ENCODE data around the gene KCNQ1. TPM values are rescaled to one million over a fixed set of nuclear protein-coding genes. Genes with fewer than 3 reads are reported as not detected.

The KCNQ1 gene
- total and polyA plus RNA-seq, 2 of the 13 experiments (the other 11 are each of a cell fraction or from before 2014, with no cell fraction given), result 0.02 to 0.08 TPM

- TF ChIP-seq YY1 (IDR thresholded peaks at IDR 0.05; ENCODE audit: insufficient read depth, insufficient replicate concordance, low read depth, low read length) (peak; percentile 61), CSRNP1 (CRISPR knock-in tag; IDR thresholded peaks at IDR 0.05) (no peak), ZNF207 (IDR thresholded peaks at IDR 0.05; ENCODE audit: borderline replicate concordance) (no peak), ZNF224 (CRISPR knock-in tag; IDR thresholded peaks at IDR 0.05) (no peak), HMGXB3 (CRISPR knock-in tag; IDR thresholded peaks at IDR 0.05; ENCODE audit: borderline replicate concordance) (peak; percentile 25; the same call in 1 of the 2 replicates), KLF16 (CRISPR knock-in tag; IDR thresholded peaks at IDR 0.05) (peak in 1 of 2 experiments; percentile 66; a peak in 1 of 4 replicates), ZNF331 (CRISPR knock-in tag; IDR thresholded peaks at IDR 0.05) (peak; percentile 52; the same call in 1 of the 2 replicates), ZNF34 (CRISPR knock-in tag; IDR thresholded peaks at IDR 0.05; ENCODE audit: borderline replicate concordance) (peak; percentile 93), HNF4A (CRISPR knock-in tag; IDR thresholded peaks at IDR 0.05) (peak; percentile 10; the same call in 1 of the 2 replicates), ZNF614 (CRISPR knock-in tag; IDR thresholded peaks at IDR 0.05; ENCODE audit: borderline replicate concordance) (peak; percentile 40; the same call in 1 of the 2 replicates), ZNF703 (CRISPR knock-in tag; IDR thresholded peaks at IDR 0.05; ENCODE audit: borderline replicate concordance) (no peak), ZNF501 (CRISPR knock-in tag; IDR thresholded peaks at IDR 0.05) (peak; percentile 65; the same call in 1 of the 2 replicates), CSRNP2 (CRISPR knock-in tag; conservative IDR thresholded peaks at IDR 0.05; ENCODE audit: low read depth) (no peak), ZNF496 (CRISPR knock-in tag; IDR thresholded peaks at IDR 0.05; ENCODE audit: insufficient replicate concordance) (no peak), YEATS2 (CRISPR knock-in tag; IDR thresholded peaks at IDR 0.05; ENCODE audit: borderline replicate concordance) (no peak), KLF6 (CRISPR knock-in tag; IDR thresholded peaks at IDR 0.05) (0 out of 2 replicates have a peak, but pooled peaks have one; percentile 55), ZNF263 (CRISPR knock-in tag; IDR thresholded peaks at IDR 0.05) (peak; percentile 61; the same call in 1 of the 2 replicates), BRCA1 (CRISPR knock-in tag; IDR thresholded peaks at IDR 0.05) (no peak), EHMT2 (IDR thresholded peaks at IDR 0.05; ENCODE audit: borderline replicate concordance, low read depth, low read length) (no peak), ZNF124 (CRISPR knock-in tag; IDR thresholded peaks at IDR 0.05) (0 out of 2 replicates have a peak, but pooled peaks have one; percentile 46), AGO2 (optimal IDR thresholded peaks at IDR 0.05; ENCODE audit: low read depth, low read length) (no peak), CHCHD3 (CRISPR knock-in tag; IDR thresholded peaks at IDR 0.05) (no peak)
Measured at GRCh38 chr11:2532704-2533586, 88.1 kb downstream of the KCNQ1 start (continued).

Measured in HepG2 (cell line).